H9 (cell line): ENCODE results near the gene SCN3A. TPM values are rescaled to one million over a fixed set of nuclear protein-coding genes. Genes with fewer than 3 reads are reported as not detected.

ENCODE experiments used
- DNase-seq: peaks from one replicate; pipeline ENCODE4 v3.0.0-alpha.2; 2017
- H2AFZ ChIP-seq: one replicate; pipeline ENCODE4 v1.6.1; 2013; ENCODE audit warnings: mild to moderate bottlenecking, low read length, control low read depth, moderate library complexity
- H2AK5ac ChIP-seq: 2 replicates; pipeline ENCODE4 v1.6.1; 2013; ENCODE audit warnings: low read length, control low read depth, mixed read lengths; ENCODE audit not compliant: insufficient read length
- H2BK120ac ChIP-seq: one replicate; pipeline ENCODE4 v1.6.1; 2013; ENCODE audit warnings: low read depth, mild to moderate bottlenecking, low read length, control low read depth, inconsistent platforms; ENCODE audit not compliant: poor library complexity, severe bottlenecking
- H2BK12ac ChIP-seq: 2 replicates; pipeline ENCODE4 v1.6.1; 2013; ENCODE audit warnings: low read length, control low read depth, mixed read lengths, low read depth; ENCODE audit not compliant: insufficient read length
- H2BK15ac ChIP-seq: 2 replicates; pipeline ENCODE4 v1.6.1; 2013; ENCODE audit warnings: low read depth, low read length, control low read depth
- H2BK20ac ChIP-seq: one replicate; pipeline ENCODE4 v1.6.1; 2013; ENCODE audit warnings: low read depth, mild to moderate bottlenecking, low read length, control low read depth, inconsistent platforms; ENCODE audit not compliant: poor library complexity, severe bottlenecking
- H2BK5ac ChIP-seq: 2 replicates; pipeline ENCODE4 v1.6.1; 2013; ENCODE audit warnings: low read length, control low read depth, mixed read lengths; ENCODE audit not compliant: insufficient read length
- H3K14ac ChIP-seq: 2 replicates; pipeline ENCODE4 v1.6.1; 2013; ENCODE audit warnings: low read length, control low read depth; ENCODE audit not compliant: insufficient read depth
- H3K18ac ChIP-seq: 2 replicates; pipeline ENCODE4 v1.6.1; 2013; ENCODE audit warnings: low read depth, mild to moderate bottlenecking, mixed read lengths, low read length, control low read depth; ENCODE audit not compliant: insufficient read length
- H3K23ac ChIP-seq: 2 replicates; pipeline ENCODE4 v1.6.1; 2013; ENCODE audit warnings: low read length, control low read depth, mixed read lengths, low read depth; ENCODE audit not compliant: insufficient read length
- H3K23me2 ChIP-seq: 2 replicates; pipeline ENCODE4 v1.6.1; 2013; ENCODE audit warnings: low read depth, mild to moderate bottlenecking, mixed read lengths, low read length, control low read depth; ENCODE audit not compliant: insufficient read length, poor library complexity, severe bottlenecking
- H3K27ac ChIP-seq: 2 replicates; pipeline ENCODE4 v1.5.1; 2013; ENCODE audit warnings: low read length, control low read depth, mixed read lengths, low read depth; ENCODE audit not compliant: insufficient read length
- H3K27me3 ChIP-seq: 2 replicates; pipeline ENCODE4 v1.6.1; 2013; ENCODE audit warnings: low read length, control low read depth, inconsistent platforms; ENCODE audit not compliant: insufficient read depth
- H3K4ac ChIP-seq: 2 replicates; pipeline ENCODE4 v1.6.1; 2013; ENCODE audit warnings: low read depth, mild to moderate bottlenecking, control low read depth, inconsistent platforms, low read length, moderate library complexity
- H3K4me1 ChIP-seq: 2 replicates; pipeline ENCODE4 v1.6.1; 2013; ENCODE audit warnings: low read length, control low read depth, inconsistent platforms; ENCODE audit not compliant: insufficient read depth
- H3K4me2 ChIP-seq: 2 replicates; pipeline ENCODE4 v1.6.1; 2013; ENCODE audit warnings: low read length, control low read depth, mixed read lengths; ENCODE audit not compliant: insufficient read length, insufficient read depth
- H3K56ac ChIP-seq: 2 replicates; pipeline ENCODE4 v1.6.1; 2013; ENCODE audit warnings: low read depth, mild to moderate bottlenecking, mixed read lengths, low read length, control low read depth; ENCODE audit not compliant: insufficient read length
- H3K79me1 ChIP-seq: 2 replicates; pipeline ENCODE4 v1.6.1; 2013; ENCODE audit warnings: low read depth, mild to moderate bottlenecking, moderate library complexity, low read length, control low read depth, inconsistent platforms; ENCODE audit not compliant: insufficient read depth, poor library complexity, severe bottlenecking
- H3K79me2 ChIP-seq: 2 replicates; pipeline ENCODE4 v1.6.1; 2013; ENCODE audit warnings: low read length, control low read depth, inconsistent platforms; ENCODE audit not compliant: insufficient read depth
- H3K9ac ChIP-seq: 2 replicates; pipeline ENCODE4 v1.6.1; 2013; ENCODE audit warnings: low read length, control low read depth, mixed read lengths; ENCODE audit not compliant: insufficient read length; ENCODE audit errors: extremely low read depth
- H3K9me3 ChIP-seq: one replicate; pipeline ENCODE4 v1.6.1; 2013; ENCODE audit warnings: low read depth, low read length, inconsistent platforms; ENCODE audit not compliant: control insufficient read depth
- H3T11ph ChIP-seq: one replicate; pipeline ENCODE4 v1.6.1; 2013; ENCODE audit warnings: mild to moderate bottlenecking, low read length, control low read depth, inconsistent platforms
- H4K20me1 ChIP-seq: one replicate; pipeline ENCODE4 v1.6.1; 2013; ENCODE audit not compliant: control insufficient read depth, insufficient read length, insufficient read depth
- H4K5ac ChIP-seq: 2 replicates; pipeline ENCODE4 v1.6.1; 2013; ENCODE audit warnings: low read depth, mild to moderate bottlenecking, mixed read lengths, low read length, control low read depth; ENCODE audit not compliant: insufficient read length
- H4K8ac ChIP-seq: replicated peaks from 2 replicates; pipeline ENCODE4 v1.6.1; 2013; ENCODE audit warnings: low read length, control low read depth, mixed read lengths, low read depth; ENCODE audit not compliant: insufficient read length
- H4K91ac ChIP-seq: 2 replicates; pipeline ENCODE4 v1.6.1; 2013; ENCODE audit warnings: low read depth, mild to moderate bottlenecking, moderate library complexity, mixed read lengths, low read length, control low read depth; ENCODE audit not compliant: insufficient read length
- H3K27ac Mint-ChIP-seq, 3 experiments: 2 replicates in 2 of 3; 3 replicates in 1 of 3; pipeline ENCODE4 v1.8.0; 2020 to 2021; ENCODE audit warnings: mixed read lengths in 3 of 3, mild to moderate bottlenecking in 1 of 3, moderate library complexity in 1 of 3
- H3K27me3 Mint-ChIP-seq: 2 replicates; pipeline ENCODE4 v1.8.0; 2021; ENCODE audit warnings: low read depth, mild to moderate bottlenecking, moderate library complexity, mixed read lengths
- H3K36me3 Mint-ChIP-seq, 3 experiments: 2 replicates in 2 of 3; 3 replicates in 1 of 3; pipeline ENCODE4 v1.8.0; 2020 to 2021; ENCODE audit warnings: low read depth in 3 of 3, mixed read lengths in 3 of 3; ENCODE audit not compliant: insufficient read depth in 1 of 3
- H3K4me1 Mint-ChIP-seq, 2 experiments: 2 replicates each; pipeline ENCODE4 v1.8.0; 2020; ENCODE audit warnings: mixed read lengths in 2 of 2
- H3K4me3 Mint-ChIP-seq, 2 experiments: 2 replicates in 1 of 2; 3 replicates in 1 of 2; pipeline ENCODE4 v1.8.0; 2020 to 2021; ENCODE audit warnings: mild to moderate bottlenecking in 2 of 2, mixed read lengths in 2 of 2, moderate library complexity in 1 of 2
- H3K9me3 Mint-ChIP-seq, 2 experiments: 2 replicates in 1 of 2; 3 replicates in 1 of 2; pipeline ENCODE4 v1.8.0; 2020; ENCODE audit warnings: mild to moderate bottlenecking in 2 of 2, mixed read lengths in 2 of 2, moderate library complexity in 1 of 2
- CTCF ChIP-seq: fragments of 200-600 bp; sonication (generic); conservative IDR thresholded peaks from 3 replicates; pipeline ENCODE4 v1.8.0; 2021; ENCODE audit warnings: antibody characterized with exemption, mild to moderate bottlenecking
- WGBS: extraction: QIAGEN DNeasy Blood & Tissue Kit; methylation state at CpG from one replicate; pipeline ENCODE4 v1.1.7; 2013; ENCODE audit warnings: missing lambda C conversion rate, low lambda C conversion rate, mixed read lengths; ENCODE audit not compliant: insufficient read length; ENCODE audit errors: extremely low coverage; 5-methylcytosine and 5-hydroxymethylcytosine counted together
- total RNA-seq: library from RNA; stranded (reverse); gene quantifications from 2 replicates; pipeline ENCODE4 v1.2.1, GENCODE V29; 2021

SCN3A gene
- total RNA-seq, 1 experiment from 2014 or later: not detected

GRCh38 chr2:165227571-165227970 is 23.7 kb upstream of the SCN3A start:
- no peak overlapping the region for H3K18ac ChIP-seq
- no peak overlapping the region for H3K4ac ChIP-seq
- H3K9ac ChIP-seq: no peak overlapping the region
- no peak overlapping the region for H3K23ac ChIP-seq
- H3K23me2 ChIP-seq: no peaks in the 10 kb centered on the region
- no peak overlapping the region for H4K91ac ChIP-seq
- H3K27ac ChIP-seq: no peak overlapping the region
- no peaks in the 10 kb centered on the region for H3K9me3 ChIP-seq
- no peak overlapping the region for H2AK5ac ChIP-seq
- no peak overlapping the region for H3K14ac ChIP-seq
- H3K4me2 ChIP-seq: no peak overlapping the region
- no peak overlapping the region for H3K4me3 Mint-ChIP-seq
- no peaks in the 10 kb centered on the region for H3K79me2 ChIP-seq
- no peak overlapping the region for H2BK5ac ChIP-seq
- H3K56ac ChIP-seq: no peak overlapping the region
- no peak overlapping the region for H3T11ph ChIP-seq
- H4K8ac ChIP-seq: no peak overlapping the region
- H3K9me3 Mint-ChIP-seq: no peaks in the 10 kb centered on the region
- H3K79me1 ChIP-seq: no peaks in the 10 kb centered on the region
- no peak overlapping the region for H2BK120ac ChIP-seq
- no peaks in the 10 kb centered on the region for H3K4me1 ChIP-seq
- DNase-seq: no peak
- no peaks in the 10 kb centered on the region for H3K36me3 Mint-ChIP-seq
- H4K5ac ChIP-seq: no peak overlapping the region
- H3K4me1 Mint-ChIP-seq: peaks cover 0 to 4% of the 10 kb centered on the region in 2 experiments; a peak in 1 of 4 replicates
- H3K27ac Mint-ChIP-seq: no peak overlapping the region
- no peaks in the 10 kb centered on the region for H3K27me3 Mint-ChIP-seq
- no peak overlapping the region for H2BK20ac ChIP-seq
- H2AFZ ChIP-seq: no peak overlapping the region
- no peak for TF ChIP-seq CTCF
- no peaks in the 10 kb centered on the region for H3K27me3 ChIP-seq
- H4K20me1 ChIP-seq: no peaks in the 10 kb centered on the region
- H2BK12ac ChIP-seq: no peak overlapping the region
- no CpG with 5 or more reads among the region's 1 CpG for WGBS
- no peak overlapping the region for H2BK15ac ChIP-seq
